HAP-1 (cell line): ENCODE data around the gene GALK1.
A peak's percentile ranks its signal among the peaks of the same experiment; 100 is the strongest.

ENCODE experiments used
- DNase-seq, 2 experiments: peaks; one replicate each; pipeline ENCODE4 v3.0.0-alpha.2; 2016 to 2020; ENCODE audit warnings: low spot score in 2 of 2
- H3K27me3 ChIP-seq: fragments of 250-450 bp; sonication (Bioruptor Pico); 2 replicates; pipeline ENCODE4 v1.5.1; 2020; ENCODE audit warnings: low read depth, mild to moderate bottlenecking, moderate library complexity
- H3K36me3 ChIP-seq: fragments of 250-450 bp; sonication (Bioruptor Pico); replicated peaks from 2 replicates; pipeline ENCODE4 v1.5.1; 2020; ENCODE audit warnings: mild to moderate bottlenecking
- H3K4me1 ChIP-seq: fragments of 250-450 bp; sonication (Bioruptor Pico); 2 replicates; pipeline ENCODE4 v1.5.1; 2020; ENCODE audit warnings: mild to moderate bottlenecking
- H3K4me3 ChIP-seq: fragments of 250-450 bp; sonication (Bioruptor Pico); 2 replicates; pipeline ENCODE4 v1.5.1; 2020; ENCODE audit warnings: mild to moderate bottlenecking, moderate library complexity
- H3K9me3 ChIP-seq: fragments of 250-450 bp; sonication (Bioruptor Pico); 2 replicates; pipeline ENCODE4 v1.5.1; 2020; ENCODE audit warnings: mild to moderate bottlenecking, moderate library complexity
- in situ Hi-C: fragments of 300-500 bp; cut with MboI; formaldehyde crosslinking; loops from 3 replicates; pipeline ENCODE4 v1.14.3; 2020; ENCODE audit warnings: low sequenced_read_pairs, inconsistent platforms, mixed read lengths

GALK1 gene

GRCh38 chr17:75754378-75755204, 10.4 kb downstream of the GALK1 start:
- H3K27me3 ChIP-seq, result no peaks in the 10 kb centered on the region
- DNase-seq, result peak in 1 of 2 experiments; percentile 26
- peaks cover 7% of the 10 kb centered on the region for H3K4me1 ChIP-seq
- no peak overlapping the region; the same call in 1 of the 2 replicates for H3K4me3 ChIP-seq
- in situ Hi-C loops, result no loop called here
- H3K9me3 ChIP-seq, result no peaks in the 10 kb centered on the region
- H3K36me3 ChIP-seq, result no peaks in the 10 kb centered on the region

- H3K4me1 ChIP-seq, result peaks cover 7% of the 10 kb centered on the region
- H3K27me3 ChIP-seq, result no peaks in the 10 kb centered on the region
- H3K9me3 ChIP-seq, result no peaks in the 10 kb centered on the region
- peak overlapping the region; percentile 31 for H3K4me3 ChIP-seq
- in situ Hi-C loops, result no loop called here
- H3K36me3 ChIP-seq, result no peaks in the 10 kb centered on the region
- DNase-seq, result peak; percentile 68 to 89
These were observed 11.2 kb downstream of the GALK1 start for GRCh38 chr17:75753514-75754377.

GRCh38 chr17:75752802-75753513, 12.0 kb downstream of the GALK1 start:
- DNase-seq, result no peak
- no peaks in the 10 kb centered on the region for H3K9me3 ChIP-seq
- H3K36me3 ChIP-seq, result no peaks in the 10 kb centered on the region
- H3K4me1 ChIP-seq, result peaks cover 7% of the 10 kb centered on the region
- H3K4me3 ChIP-seq, result peak overlapping the region; percentile 31
- H3K27me3 ChIP-seq, result no peaks in the 10 kb centered on the region
- in situ Hi-C loops, result no loop called here

- in situ Hi-C loops, result no loop called here
- no peaks in the 10 kb centered on the region for H3K27me3 ChIP-seq
- H3K36me3 ChIP-seq, result no peaks in the 10 kb centered on the region
- H3K4me1 ChIP-seq, result peaks cover 7% of the 10 kb centered on the region
- no peak overlapping the region for H3K4me3 ChIP-seq
- no peaks in the 10 kb centered on the region for H3K9me3 ChIP-seq
- DNase-seq, result no peak
These were observed 12.6 kb downstream of the GALK1 start for GRCh38 chr17:75752405-75752709.

- no peaks in the 10 kb centered on the region for H3K9me3 ChIP-seq
- H3K36me3 ChIP-seq, result no peaks in the 10 kb centered on the region
- no peak for DNase-seq
- H3K4me1 ChIP-seq, result peaks cover 7% of the 10 kb centered on the region
- no peak overlapping the region for H3K4me3 ChIP-seq
- in situ Hi-C loops, result no loop called here
- H3K27me3 ChIP-seq, result no peaks in the 10 kb centered on the region
These were observed 13.2 kb downstream of the GALK1 start for GRCh38 chr17:75751676-75752404.

- DNase-seq, result no peak
- no peak overlapping the region for H3K4me3 ChIP-seq
These were observed 14.2 kb downstream of the GALK1 start for GRCh38 chr17:75750661-75751423.

GRCh38 chr17:75749545-75750389, 15.2 kb downstream of the GALK1 start:
- Histone ChIP-seq H3K36me3 (no peaks in the 10 kb centered on the region), H3K9me3 (no peaks in the 10 kb centered on the region), H3K4me3 (no peak overlapping the region), H3K4me1 (peaks cover 7% of the 10 kb centered on the region), H3K27me3 (no peaks in the 10 kb centered on the region)
- peak; percentile 42 to 93 for DNase-seq
- in situ Hi-C loops, result no loop called here

More at GRCh38 chr17:75750661-75751423, 14.2 kb downstream of the GALK1 start:
- in situ Hi-C loops, result no loop called here
- Histone ChIP-seq H3K36me3 (no peaks in the 10 kb centered on the region), H3K4me1 (peaks cover 7% of the 10 kb centered on the region), H3K9me3 (no peaks in the 10 kb centered on the region), H3K27me3 (no peaks in the 10 kb centered on the region)

- no peak for DNase-seq
- peaks cover 2% of the 10 kb centered on the region for H3K4me1 ChIP-seq
- H3K4me3 ChIP-seq, result no peak overlapping the region
- H3K9me3 ChIP-seq, result no peaks in the 10 kb centered on the region
- H3K36me3 ChIP-seq, result no peaks in the 10 kb centered on the region
- in situ Hi-C loops, result no loop called here
- no peaks in the 10 kb centered on the region for H3K27me3 ChIP-seq
These were observed 16.3 kb downstream of the GALK1 start for GRCh38 chr17:75748706-75749105.

GRCh38 chr17:75743625-75744206, 21.3 kb downstream of the GALK1 start:
- H3K9me3 ChIP-seq, result no peaks in the 10 kb centered on the region
- in situ Hi-C loops, result no loop called here
- no peaks in the 10 kb centered on the region for H3K4me1 ChIP-seq
- no peaks in the 10 kb centered on the region for H3K27me3 ChIP-seq
- no peak overlapping the region for H3K4me3 ChIP-seq
- H3K36me3 ChIP-seq, result no peaks in the 10 kb centered on the region
- DNase-seq, result no peak

- Histone ChIP-seq H3K9me3 (no peaks in the 10 kb centered on the region), H3K27me3 (no peaks in the 10 kb centered on the region), H3K4me1 (no peaks in the 10 kb centered on the region), H3K36me3 (no peaks in the 10 kb centered on the region), H3K4me3 (no peak overlapping the region)
- no peak for DNase-seq
- in situ Hi-C loops, result no loop called here
These were observed 22.7 kb downstream of the GALK1 start for GRCh38 chr17:75742337-75742736.

- in situ Hi-C loops, result no loop called here
- H3K9me3 ChIP-seq, result no peaks in the 10 kb centered on the region
- H3K36me3 ChIP-seq, result no peaks in the 10 kb centered on the region
- no peak overlapping the region for H3K4me3 ChIP-seq
- H3K4me1 ChIP-seq, result no peaks in the 10 kb centered on the region
- DNase-seq, result no peak
- no peaks in the 10 kb centered on the region for H3K27me3 ChIP-seq
These were observed 24.3 kb downstream of the GALK1 start for GRCh38 chr17:75740631-75741077.

GRCh38 chr17:75740215-75740614, 24.8 kb downstream of the GALK1 start:
- H3K36me3 ChIP-seq, result no peaks in the 10 kb centered on the region
- in situ Hi-C loops, result no loop called here

More at GRCh38 chr17:75740215-75740614, 24.8 kb downstream of the GALK1 start:
- Histone ChIP-seq H3K4me3 (no peak overlapping the region), H3K4me1 (no peaks in the 10 kb centered on the region), H3K9me3 (no peaks in the 10 kb centered on the region), H3K27me3 (no peaks in the 10 kb centered on the region)
- no peak for DNase-seq
